ENCODE results near the gene TOMM6. TPM values are rescaled to one million over a fixed set of nuclear protein-coding genes. Genes with fewer than 3 reads are reported as not detected.

The TOMM6 gene
- total RNA-seq, 3 donors from 2014 or later, result 108 to 127 (median 117) TPM

DNA sequence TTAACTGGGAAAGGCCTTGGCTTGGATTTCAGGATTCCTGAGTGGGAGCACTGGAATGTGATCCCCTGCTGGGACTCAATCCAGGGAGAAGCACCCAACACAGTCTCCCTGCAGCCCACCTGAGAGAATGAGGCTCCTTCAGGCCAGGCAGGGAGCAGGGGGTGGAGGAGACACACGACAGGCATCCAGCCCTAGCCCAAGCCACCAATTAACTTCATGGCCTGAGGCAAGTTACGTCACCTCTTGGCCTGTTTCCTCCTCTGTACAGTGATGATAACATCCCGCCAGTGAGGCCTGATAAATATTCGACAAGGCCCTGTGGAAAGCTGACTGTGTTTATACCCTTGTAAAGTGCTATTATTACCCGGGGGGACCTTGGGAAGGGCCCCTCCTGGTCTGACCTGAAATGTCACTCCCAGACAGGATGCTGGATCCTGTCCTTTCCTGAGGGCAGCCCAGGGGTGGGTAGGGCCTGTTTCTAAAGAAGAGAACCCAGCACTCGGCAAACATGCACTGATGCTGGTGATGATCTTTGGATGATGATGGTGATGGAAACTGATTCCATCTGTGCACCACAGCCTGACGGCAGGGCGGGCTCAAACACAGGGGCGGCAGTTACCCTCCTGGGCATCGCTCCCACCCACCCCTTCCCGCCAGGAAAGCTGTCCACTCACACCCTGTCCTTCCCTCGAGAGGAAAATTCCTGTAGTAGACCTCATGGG lies 20.2 kb upstream of the TOMM6 start:
- H3K9me3 ChIP-seq, result no peaks in the 10 kb centered on the region
- H3K4me1 ChIP-seq, result peaks cover 0 to 3% of the 10 kb centered on the region in 2 donors
- intact Hi-C loops (cut with DNase I; ENCODE audit: low total_unique reads), result no loop called here
- TF ChIP-seq POLR2A (IDR thresholded peaks at IDR 0.05), result no peak
- no peak for TF ChIP-seq POLR2AphosphoS5 (IDR thresholded peaks at IDR 0.05)
- TF ChIP-seq, protein P1, sequence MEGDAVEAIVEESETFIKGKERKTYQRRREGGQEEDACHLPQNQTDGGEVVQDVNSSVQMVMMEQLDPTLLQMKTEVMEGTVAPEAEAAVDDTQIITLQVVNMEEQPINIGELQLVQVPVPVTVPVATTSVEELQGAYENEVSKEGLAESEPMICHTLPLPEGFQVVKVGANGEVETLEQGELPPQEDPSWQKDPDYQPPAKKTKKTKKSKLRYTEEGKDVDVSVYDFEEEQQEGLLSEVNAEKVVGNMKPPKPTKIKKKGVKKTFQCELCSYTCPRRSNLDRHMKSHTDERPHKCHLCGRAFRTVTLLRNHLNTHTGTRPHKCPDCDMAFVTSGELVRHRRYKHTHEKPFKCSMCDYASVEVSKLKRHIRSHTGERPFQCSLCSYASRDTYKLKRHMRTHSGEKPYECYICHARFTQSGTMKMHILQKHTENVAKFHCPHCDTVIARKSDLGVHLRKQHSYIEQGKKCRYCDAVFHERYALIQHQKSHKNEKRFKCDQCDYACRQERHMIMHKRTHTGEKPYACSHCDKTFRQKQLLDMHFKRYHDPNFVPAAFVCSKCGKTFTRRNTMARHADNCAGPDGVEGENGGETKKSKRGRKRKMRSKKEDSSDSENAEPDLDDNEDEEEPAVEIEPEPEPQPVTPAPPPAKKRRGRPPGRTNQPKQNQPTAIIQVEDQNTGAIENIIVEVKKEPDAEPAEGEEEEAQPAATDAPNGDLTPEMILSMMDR (IDR thresholded peaks at IDR 0.05), result no peak
- H3K27ac ChIP-seq, result peak overlapping the region; percentile 33 to 80
- H3K27me3 ChIP-seq, result no peaks in the 10 kb centered on the region
- peaks cover 5% of the 10 kb centered on the region for H3K36me3 ChIP-seq
- H3K4me3 ChIP-seq, result no peak overlapping the region
- DNase-seq (ENCODE audit: low spot score in 2 of 2), result peak; percentile 66 to 78

DNA sequence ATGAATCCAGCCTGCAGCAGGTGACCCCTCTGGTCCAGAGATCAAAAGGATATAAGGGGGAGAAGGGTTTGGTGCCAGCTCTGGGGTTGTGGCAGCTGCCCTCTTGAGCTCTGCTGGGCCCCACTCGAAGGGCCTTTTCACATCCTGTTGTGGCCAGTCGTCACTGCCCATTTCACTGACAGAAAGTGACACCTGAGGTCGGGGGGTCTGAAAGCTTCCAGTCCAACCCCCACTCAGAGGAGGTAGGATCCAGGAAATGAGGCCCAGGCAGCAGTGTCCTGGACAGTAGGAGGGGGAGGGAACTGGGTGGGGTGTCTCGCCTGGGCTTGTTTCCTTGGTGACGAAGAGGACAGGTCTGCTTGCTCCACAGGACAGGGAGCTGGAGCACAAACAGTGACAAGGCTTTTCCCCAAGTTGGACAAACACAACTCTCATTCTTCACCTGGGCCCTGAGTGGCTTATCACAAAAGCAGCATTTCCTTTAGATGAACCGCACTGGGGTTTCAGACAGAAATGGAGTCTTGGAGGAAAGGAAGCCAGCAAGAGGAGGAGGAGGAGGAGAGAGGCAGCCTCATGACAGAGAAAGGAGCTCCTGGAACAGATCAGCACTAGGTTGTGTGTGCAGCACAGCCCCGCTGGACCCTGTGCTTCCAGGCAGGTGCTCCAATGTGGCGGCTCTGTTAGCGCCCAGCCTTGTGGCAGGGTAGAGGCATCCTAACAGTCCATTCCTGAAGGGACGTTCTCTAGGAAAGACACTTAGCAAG lies 18.8 kb upstream of the TOMM6 start:
- Histone ChIP-seq H3K27me3 (no peaks in the 10 kb centered on the region), H3K4me3 (no peak overlapping the region), H3K4me1 (peaks cover 0 to 3% of the 10 kb centered on the region in 2 donors), H3K36me3 (peaks cover 5% of the 10 kb centered on the region), H3K9me3 (no peaks in the 10 kb centered on the region), H3K27ac (peak overlapping the region in 1 of 2 donors; percentile 7)
- TF ChIP-seq, protein P1 (IDR thresholded peaks at IDR 0.05), result no peak
- TF ChIP-seq POLR2AphosphoS5 (IDR thresholded peaks at IDR 0.05) (no peak), POLR2A (IDR thresholded peaks at IDR 0.05) (no peak)
- DNase-seq (ENCODE audit: low spot score in 2 of 2), result no peak
- intact Hi-C loops (cut with DNase I; ENCODE audit: low total_unique reads), result no loop called here

- H3K9me3 ChIP-seq, result no peaks in the 10 kb centered on the region
- no peak for DNase-seq (ENCODE audit: low spot score in 2 of 2)
- H3K36me3 ChIP-seq, result peaks cover 7% of the 10 kb centered on the region
- TF ChIP-seq, protein P1 (IDR thresholded peaks at IDR 0.05), result no peak
- no peak for TF ChIP-seq POLR2AphosphoS5 (IDR thresholded peaks at IDR 0.05)
- H3K27me3 ChIP-seq, result no peaks in the 10 kb centered on the region
- H3K4me3 ChIP-seq, result no peak overlapping the region
- intact Hi-C loops (cut with DNase I; ENCODE audit: low total_unique reads), result no loop called here
- H3K27ac ChIP-seq, result no peak overlapping the region
- H3K4me1 ChIP-seq, result peaks cover 0 to 3% of the 10 kb centered on the region in 2 donors
Observed at GRCh38 chr6:41769376-41769775, 18.1 kb upstream of the TOMM6 start.

DNA sequence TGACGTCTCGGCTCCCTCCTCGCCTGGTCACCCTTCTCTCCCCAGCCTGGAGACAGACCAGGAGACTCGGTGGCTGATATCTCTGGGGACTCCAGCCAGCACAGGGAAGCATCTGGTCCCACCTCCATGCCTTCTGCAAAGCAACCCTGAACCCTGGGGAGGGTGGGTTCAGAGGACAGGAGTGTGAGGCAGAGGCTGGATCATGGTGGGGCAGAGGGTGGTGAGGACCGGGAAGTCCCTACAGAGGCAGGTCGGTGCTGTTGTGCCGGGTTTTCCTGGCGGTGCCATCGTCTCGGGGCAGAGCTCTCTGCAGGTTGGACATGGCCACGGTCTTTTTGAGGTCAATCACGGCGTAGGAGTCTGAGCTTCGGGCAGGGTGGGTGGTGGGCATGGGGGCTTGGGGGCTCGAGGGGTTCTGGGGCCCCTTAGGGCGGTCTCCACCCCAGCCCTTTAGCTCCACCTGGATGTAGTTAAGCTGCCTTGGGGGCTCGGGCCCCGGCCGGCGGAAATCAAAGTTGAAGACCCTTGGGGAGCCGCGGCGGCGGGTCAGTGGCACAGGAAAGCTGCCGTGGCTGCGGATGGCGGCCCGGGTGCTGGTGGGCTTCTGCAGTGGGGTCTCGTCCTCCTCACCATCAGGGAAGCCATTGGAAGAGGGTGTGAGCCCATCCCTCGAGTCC lies 17.0 kb upstream of the TOMM6 start:
- peaks cover 11% of the 10 kb centered on the region for H3K36me3 ChIP-seq
- no peaks in the 10 kb centered on the region for H3K27me3 ChIP-seq
- no peak for DNase-seq (ENCODE audit: low spot score in 2 of 2)
- H3K4me1 ChIP-seq, result peaks cover 0 to 3% of the 10 kb centered on the region in 2 donors
- H3K9me3 ChIP-seq, result no peaks in the 10 kb centered on the region
- TF ChIP-seq, protein P1 (IDR thresholded peaks at IDR 0.05), result no peak
- H3K27ac ChIP-seq, result no peak overlapping the region
- intact Hi-C loops (cut with DNase I; ENCODE audit: low total_unique reads), result no loop called here
- no peak overlapping the region for H3K4me3 ChIP-seq
